NOMO-1 treated with DMSO at 0.1 percent for 48 hours (cell line): ENCODE measurements around the gene BRSK2.
A peak's percentile ranks its signal among the peaks of the same experiment; 100 is the strongest.

Source experiments
- DNase-seq: peaks from one replicate; lab custom pipeline; 2025; ENCODE audit not compliant: unreplicated experiment; lab: John Stamatoyannopoulos, UW

BRSK2 gene

DNA sequence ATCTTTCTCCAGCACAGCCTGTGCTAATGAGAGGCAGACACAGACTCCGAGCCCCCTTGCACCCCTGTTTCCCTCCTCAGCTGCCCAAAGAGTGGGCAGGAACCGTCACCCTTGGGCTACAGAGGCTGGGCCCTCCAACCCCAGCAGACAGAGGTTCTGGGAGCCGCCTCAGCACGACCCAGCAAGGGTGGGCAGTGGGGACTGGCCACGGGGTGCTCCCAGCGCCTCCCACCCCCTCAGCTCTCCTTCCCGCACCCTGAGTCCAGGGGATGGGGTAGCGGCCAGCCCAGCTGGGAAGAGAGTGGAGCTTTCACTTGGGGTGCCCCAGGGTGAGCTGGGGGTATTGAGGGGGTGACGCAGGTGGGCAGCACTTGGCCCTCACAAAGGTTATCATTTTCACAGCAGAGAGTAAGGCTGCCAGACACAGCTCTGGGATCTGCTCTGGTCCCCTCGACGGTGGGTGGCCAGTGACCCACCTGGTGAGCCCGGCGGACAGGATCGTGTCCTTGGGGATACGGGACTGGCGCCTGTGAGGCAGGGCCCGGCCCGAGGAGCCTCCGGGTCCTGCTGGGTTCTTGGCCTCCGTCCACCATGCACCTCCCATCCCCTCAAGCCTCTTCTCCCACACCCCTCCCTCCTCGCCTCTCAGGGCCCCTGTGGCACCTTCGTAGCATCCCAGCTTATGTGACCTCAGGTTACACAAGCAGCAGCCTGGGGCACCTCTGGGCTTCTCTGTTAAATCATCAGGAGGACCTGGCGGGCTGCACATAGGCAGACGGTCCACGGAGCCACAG is 14.4 kb upstream of the BRSK2 start:
- no peak for DNase-seq

DNA sequence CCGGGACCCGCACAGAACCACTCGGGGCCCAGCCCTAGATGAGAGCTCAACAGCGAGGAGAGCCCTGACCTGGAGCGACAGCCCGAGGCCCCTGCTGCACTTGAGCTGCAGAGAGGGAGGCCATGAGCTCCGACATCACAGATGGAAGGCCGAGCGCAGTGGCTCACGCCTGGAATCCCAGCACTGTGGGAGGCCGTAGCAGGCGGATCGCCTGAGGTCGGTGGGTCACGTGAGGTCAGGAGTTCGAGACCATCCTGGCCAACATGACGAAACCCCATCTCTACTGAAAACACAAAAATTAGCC is 13.8 kb upstream of the BRSK2 start:
- no peak for DNase-seq

DNA sequence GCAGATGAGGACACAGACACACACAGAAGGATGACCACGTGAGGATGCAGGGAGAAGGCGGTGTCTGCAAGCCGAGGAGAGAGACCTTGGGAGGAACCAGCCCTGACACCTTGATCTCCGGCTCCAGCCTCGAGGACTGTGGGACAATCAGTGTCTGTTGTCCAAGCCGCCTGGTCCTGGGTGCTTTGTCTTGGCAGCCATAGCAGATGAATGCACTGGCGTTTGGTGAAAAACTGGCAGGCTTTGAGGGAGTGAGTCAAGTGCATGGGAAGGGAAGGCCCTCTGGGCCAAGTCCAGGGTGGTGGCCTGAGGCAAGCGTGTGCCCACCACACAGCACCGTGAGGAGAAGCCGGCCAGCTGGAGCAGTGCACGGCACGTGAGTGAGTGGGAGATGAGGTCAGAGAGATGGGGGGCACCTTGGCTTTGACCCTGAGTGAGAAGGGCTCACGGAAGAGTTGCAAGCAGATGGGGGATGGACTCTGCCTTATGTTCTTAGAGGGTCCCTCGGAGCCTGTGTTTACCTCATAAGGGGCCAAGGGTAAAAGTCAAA is 12.4 kb upstream of the BRSK2 start:
- DNase-seq = no peak

DNA sequence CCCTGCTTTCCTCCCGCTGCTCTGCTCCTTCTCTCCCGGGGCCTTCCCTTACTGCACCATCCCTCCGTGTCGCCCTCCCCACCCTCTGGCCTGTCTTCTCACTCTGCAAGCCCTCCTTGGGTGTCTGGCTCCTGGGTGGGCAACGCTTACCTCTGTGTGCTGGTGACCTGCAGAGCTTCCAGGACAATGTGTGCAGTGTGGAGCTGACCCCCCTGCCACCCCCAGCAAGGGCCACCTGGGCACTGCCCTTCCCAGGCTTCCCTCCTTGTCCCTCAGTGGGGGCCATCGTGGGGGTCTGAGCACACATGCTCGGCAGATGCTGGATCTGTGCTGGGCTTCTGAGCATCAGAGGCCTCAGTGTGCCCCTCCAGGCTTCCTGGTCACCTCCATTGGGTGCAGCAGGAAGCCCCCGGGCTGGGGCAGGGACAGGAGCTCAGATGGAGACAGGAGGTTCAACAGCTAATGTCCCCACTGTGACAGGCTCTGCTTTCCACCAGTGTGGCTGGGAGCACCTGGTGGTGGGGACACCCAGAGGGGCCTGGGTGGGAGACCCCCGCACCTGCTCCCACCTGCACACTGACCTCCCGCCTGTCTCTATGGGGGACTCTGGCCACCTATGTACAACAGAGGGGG is 7.8 kb upstream of the BRSK2 start:
- DNase-seq = no peak

DNA sequence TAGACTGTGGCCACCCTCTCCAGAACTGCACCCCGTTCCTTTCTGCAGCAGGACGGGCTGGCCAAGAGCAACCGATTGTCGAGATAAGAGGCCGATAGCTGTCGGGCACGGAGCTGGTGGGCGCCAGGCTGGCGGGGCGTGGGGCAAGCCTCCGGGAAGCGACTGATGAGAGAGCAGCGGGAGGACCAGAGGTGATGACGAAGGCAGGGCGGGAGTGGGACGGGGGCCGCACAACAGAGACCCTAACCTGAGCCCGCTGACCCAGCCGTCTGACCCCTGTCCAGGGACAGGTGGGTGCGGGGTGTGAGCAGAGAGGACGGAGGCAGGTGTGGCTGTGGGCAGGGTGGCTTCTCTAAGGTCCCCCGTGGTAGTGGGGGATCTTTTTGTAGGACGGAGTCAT is 7.3 kb upstream of the BRSK2 start:
- DNase-seq = no peak

DNA sequence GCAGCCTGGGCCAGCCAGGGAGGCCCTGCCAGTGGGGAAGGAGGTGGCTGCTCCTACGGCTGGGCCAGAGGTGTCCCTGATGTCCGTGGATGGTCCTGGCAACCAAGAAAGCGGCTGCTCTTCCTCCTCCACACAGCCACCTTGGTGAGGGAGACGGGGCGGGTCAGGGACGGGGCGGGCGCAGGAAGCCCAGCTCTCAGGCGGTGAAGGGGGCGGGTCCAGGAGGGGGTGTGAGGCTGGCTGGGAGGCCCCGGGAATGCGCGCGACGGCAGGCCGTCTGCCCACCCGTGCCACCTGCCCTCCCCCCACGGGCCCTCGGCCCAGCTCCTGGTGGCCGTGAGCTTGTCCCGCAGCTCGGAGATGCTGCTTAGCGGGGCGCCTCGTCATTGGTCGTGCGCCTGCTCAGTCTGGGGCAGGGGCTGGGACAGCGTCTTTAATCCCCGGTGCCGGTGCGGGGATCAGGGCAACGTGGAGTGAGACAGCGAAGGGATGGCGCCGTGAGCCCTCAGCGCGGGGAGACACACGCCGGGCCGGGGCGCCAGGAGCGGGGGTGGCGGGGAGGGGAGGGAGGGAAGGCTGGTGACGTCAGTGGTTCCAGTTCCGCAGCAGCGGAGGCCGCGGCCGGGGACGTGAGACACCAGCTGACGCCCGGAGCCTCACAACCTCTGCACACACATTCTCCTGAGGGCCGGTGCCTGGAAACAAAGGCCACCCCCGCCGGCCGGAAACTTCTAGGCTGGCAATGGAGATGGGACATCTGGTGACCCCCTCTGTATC is 6.7 kb upstream of the BRSK2 start:
- peak; percentile 71 for DNase-seq

DNA sequence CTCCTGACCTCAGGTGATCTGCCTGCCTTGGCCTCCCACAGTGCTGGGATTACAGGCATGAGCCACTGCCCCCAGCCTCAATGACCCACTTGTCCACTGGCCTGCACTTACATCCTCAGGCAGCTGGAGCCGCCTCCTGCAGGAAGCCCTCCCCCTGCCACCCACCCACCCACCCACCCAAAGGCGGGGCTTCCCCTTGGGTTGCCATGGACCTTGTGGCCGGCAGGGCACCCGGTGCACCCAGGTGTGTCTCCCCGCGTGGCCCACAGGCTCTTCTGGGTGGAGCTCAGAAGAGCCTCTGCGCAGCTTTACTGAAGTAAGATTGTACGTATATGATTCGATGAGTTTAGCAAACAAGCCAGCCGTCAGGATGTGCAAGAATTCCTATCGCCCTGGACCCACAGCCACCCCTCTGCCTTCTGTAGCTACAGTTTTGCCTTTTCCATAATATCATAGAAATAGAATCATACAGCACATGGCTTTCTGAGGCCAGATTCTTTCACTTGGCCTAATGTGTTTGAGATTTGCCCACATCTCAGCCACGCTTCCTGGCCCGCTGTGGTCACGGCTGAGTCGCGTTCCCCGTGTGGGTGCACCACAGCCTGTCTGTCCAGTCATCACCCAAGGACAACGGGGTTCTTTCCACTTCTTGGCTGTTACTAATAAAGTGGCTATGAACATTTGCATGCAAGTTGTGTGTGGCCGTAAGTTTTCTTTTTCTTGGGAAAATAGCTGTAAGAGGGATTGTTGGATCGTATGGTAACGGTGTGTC is 5.3 kb upstream of the BRSK2 start:
- DNase-seq = no peak

DNA sequence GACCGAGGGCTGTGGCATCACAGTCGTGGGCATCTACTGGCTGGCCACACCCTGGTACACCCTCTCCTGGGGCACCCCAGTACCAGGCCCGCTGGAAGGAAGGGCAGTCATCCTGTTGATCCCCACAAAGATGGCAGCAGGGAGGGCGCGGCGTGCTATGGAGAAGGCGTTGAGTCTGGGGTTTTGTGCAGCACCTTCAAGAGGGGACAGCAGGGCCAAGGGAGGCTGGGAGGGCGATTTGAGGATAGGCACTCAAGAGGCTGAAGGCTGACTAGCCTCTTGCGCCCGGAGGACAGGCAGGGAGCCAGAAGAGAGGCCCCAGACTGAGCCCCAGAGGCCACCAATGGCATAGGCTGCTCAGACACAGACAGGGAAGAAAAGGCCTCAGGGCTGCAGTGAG is 2.2 kb upstream of the BRSK2 start:
- no peak for DNase-seq

DNA sequence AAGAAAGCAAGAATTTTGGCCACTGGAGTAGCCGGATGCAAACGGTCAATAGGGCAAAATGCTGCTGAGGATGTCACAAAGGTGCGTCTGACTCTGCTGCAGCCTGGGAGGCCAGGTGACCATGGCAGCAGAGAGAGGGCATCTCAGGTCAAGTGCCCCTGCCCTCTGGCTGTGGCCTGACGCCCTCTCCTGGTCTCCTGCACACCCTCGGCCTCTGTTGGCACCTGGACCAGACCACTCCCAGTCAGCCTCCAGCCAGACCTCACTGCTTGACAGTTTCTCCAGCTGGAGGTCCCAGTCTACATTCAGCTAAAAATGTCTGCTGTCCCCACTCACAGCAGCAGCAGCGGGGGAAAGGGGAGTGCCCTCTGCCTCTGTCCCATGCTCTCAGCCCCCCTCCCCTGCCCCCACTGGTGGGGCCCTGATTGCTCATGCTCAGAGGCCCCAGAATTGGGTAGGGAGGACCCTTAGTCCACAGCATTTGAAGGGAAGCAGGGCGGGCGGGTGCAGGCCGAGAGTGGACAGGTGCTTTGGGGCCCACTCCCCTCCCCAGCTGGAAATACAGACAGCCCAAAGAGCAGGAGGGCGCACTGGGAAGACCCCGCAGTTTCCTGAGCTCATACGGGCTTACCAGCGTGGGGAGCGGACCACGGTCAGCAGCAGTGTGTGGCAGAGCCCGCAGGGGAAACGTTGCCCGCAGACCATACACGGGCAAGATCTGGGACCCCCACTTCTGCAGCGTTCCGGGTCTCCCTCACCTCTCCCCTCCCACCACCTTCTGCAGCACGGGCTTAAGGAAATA is 1.6 kb upstream of the BRSK2 start:
- no peak for DNase-seq

DNA sequence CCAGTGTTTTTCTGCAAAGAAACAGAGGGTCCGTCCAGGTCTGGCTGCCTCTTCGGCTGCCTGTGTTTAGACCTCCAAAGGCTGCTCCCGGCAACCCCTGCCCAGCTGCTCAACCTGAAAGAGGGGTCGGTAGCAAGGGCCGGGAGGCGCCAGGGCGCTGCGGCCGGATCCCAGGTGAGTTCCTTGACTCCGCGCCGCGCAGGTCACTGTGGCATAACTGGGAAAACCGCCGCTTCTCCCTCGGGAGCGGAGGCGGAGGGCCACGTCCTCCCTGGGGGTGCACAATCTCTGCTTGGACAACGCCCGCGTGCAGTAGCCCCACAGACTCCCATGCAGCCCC is 1.0 kb upstream of the BRSK2 start:
- no peak for DNase-seq

DNA sequence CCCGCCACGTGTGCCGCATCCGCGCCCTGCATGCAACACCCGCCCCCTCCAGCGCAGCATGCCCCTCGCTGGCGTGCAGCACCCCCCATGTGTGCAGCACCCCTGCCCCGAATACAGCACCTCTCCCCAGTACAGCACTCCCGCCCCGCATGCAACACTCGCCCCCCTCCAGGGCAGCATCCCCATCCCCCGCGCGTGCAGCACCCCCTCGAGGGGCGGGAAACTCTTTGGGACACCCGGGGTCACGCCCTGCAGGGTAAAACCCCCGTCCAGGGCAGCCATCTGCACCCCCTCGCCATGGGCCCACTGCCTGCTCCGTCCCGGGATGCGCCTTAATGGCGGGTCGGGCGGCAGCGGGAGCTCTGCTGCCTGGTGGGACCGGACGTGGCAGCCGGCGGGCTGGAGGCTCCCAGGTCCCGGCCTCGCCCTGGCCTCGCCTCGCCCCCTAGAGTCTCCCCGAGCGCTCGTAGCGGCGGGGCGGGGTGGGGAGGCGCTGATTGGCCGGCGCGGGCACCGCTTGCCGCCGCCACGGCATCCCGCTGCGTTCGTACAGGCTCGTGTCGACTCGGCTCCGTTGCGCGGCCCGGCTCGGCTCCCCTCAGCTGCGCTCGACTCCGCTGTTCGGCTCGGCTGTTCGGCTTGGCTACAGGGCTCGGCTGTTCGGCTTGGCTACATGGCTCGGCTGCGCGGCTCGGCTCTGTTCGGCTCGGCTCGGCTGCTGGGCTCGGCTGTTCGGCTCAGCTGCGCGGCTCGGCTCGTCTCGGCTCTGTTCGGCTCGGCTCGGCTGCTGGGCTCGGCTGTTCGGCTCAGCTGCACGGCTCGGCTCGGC is 417 bp upstream of the BRSK2 start:
- DNase-seq = peak; percentile 95

DNA sequence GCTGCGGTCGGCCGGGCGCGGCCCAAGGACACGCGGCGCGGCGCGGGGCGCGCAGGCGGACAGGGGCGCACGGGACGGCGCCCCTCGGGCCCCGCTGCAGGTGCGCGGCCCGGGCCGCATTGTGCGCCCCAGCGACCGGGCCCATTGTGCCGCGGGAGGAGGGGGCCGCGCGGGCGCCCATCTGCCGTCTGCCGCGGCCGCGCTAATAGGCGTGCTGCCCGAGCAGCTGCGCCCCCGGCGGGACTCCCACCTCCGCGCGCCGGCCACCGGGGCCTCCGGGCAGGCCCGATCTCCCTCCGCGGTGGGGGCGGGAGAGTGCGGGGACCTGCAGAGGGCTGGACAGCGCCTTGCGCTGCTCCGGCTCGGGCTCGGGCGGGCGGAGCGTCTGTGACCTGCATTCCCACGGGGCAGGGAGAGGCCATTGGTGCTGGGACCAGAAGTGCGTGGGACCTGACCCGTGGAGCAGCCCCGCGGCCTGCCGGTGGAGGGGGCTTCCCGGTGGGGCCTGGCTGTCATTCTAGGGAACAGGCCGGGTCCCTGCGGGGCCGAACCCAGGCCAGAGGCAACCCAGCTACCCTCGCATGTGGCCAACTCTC is 933 bp downstream of the BRSK2 start:
- DNase-seq = no peak

DNA sequence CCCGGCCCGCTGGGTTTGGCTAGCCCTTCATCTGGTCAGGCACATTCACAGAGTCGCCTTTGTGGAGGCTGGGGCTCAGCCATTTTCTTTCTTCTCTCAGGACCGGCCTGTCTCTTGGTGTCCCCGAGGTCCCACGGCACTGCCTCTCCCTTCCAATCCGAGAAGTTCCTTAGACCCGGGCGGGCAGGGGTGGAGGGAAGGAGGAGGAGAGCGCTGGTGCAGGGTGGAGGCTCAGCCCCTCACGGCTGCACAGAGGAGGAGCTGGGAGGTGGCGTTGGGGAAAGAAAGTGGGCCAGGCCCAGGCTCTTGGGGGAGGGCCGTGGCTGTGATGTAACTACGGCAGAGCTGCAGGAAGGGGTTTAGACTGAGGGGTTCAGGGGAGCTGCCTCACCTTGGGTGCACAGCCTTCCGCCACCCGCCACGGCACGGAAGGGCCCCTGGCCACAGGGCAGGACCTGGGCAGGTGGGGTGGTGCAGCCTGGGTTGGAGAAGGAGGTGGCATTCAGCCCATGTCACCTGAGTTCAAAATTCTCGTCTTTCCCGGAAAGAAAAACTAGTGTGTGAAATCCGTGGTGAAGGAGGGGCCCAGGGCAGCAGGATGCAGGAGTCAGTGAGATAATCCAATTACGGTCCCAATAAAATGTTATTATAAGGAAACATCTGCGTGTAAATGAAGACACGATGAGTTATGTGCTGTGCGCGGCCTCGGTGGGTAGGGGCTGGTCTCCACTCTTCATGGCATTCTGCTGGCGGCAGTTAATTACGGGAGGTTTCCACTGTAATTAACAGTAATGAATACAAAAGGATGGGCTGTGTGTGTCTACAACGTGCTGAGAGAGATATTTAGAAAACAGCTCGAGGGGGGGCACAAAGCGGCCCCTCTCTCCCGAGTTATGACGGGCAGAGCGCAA is 1.7 kb downstream of the BRSK2 start:
- DNase-seq = no peak

DNA sequence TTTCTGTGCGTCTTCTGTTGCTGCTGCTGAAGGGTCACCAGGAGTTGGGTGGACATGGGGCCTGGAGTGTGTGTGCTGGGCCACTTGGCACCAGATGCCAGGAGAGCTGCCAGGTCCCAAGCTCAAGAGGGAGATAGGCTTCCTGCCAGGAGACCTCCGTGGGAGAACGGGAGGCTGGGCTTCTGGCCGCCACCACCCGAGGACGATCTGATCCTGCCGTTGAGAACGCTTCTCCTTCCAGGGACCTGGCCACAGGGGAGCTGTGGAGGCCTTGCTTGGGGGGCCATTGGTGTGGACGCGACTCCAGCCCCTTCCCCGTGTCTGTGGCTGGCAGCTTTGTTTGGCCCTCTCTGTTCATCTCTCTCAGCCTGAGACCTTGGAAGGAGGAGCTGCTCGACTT is 2.4 kb downstream of the BRSK2 start:
- no peak for DNase-seq

DNA sequence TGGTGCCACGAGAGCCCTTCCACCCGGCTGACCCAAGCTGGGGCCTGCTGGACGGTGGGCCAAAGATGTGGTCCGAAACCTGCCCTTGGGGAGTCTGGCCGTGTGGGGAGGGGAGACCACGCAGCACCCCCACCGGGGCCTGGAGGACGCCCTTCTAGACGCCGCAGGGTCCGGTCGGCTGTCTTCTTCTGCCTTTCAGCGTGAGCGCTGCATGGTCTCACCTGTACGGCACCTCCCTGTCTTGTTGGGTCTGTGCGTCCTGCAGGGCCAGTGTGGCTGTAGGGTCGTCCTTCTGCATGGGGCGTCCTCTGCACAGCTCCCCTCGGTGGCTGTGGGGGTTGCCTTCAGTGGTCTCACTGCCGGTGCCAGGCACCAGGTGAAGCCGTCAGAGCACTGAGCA is 2.8 kb downstream of the BRSK2 start:
- DNase-seq = no peak

DNA sequence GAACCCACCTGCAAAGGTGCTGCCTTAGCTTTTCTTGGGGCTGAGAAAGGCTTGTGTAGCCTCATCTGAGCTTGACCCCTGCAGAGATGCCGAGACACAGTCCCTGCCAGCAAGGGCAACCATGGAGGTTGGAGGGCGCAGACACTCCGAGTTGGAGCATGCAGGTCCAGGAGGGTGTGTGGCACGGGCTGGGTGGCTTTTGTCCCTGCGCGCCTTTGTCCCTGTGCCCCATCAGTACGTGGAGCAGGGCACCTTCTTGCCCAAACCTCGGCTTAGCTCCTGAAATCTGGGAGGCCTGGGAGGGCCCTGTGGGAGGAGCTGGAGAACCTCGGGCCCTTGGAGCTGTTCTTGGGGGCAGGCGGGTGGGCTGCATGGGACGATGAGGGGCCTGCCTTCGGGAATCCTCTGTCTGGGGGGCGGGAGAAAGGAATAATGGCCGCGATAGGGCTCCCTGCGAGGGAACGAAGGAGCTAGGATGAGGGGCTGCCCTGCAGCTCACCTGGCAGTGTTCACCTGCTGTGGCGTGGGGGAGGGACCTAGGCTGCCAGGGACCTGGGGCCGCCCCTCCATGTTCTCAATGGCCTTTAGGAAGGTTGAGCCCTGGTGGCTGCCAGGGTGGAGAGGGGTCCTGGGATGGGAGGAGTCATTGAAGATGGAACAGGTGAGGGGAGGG is 3.4 kb downstream of the BRSK2 start:
- no peak for DNase-seq

DNA sequence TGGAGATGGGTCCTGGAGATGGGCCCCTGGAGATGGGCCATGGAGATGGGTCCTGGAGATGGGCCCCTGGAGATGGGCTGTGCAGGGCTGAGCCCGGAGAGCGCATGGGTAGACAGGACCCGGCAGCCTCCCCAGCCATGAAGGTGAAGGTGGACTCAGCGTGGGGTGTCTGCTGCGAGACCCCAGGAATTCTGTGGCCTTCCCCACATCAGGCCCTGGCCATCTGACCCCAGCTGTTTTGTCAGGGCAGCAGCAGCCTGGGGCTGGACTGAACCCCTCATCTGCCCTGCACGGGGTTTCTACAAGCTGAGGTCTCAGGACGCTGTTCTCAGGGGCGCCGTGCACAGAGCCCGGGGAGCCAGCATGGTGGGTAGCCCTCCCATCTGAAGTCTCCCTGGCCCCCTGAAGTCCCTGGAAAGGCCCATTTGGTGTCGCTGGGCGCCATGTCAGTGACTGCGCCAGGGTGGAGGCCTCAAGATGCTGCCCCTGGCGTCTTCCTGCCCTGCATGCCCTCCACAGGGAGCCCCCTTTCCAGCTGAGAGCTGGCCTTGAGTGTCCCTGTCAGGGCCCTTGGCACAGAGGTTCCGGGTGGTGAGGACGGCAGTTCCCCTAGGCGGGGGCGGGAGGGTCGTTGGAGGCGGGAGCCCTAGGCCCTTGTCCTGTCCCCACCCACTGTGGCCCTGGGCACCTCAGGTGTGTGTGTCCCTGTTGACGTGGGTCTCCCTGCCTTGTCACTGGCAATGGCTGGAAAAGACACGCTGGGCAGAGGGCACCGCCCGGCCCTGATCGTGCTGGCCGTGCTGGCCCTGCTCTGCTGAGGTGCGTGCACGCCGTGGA is 5.4 kb downstream of the BRSK2 start:
- no peak for DNase-seq
